A549 treated with DMSO at 1 μM for 4 hours (cell line): Measurements from ENCODE around the gene TIMP2. TPM values are rescaled to one million over a fixed set of nuclear protein-coding genes. Genes with fewer than 3 reads are reported as not detected.

Experiments used
- total RNA-seq: library from RNA; stranded (reverse); fragments of 200-300 nt; extraction: Qiagen RNA extraction; gene quantifications from 5 replicates; pipeline ENCODE4 v1.2.3, GENCODE V29; 2022; ENCODE audit warnings: low read depth

Gene TIMP2, protein sequence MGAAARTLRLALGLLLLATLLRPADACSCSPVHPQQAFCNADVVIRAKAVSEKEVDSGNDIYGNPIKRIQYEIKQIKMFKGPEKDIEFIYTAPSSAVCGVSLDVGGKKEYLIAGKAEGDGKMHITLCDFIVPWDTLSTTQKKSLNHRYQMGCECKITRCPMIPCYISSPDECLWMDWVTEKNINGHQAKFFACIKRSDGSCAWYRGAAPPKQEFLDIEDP
- total RNA-seq, result 182 to 238 TPM (median 207 TPM) in 5 replicates

DNA sequence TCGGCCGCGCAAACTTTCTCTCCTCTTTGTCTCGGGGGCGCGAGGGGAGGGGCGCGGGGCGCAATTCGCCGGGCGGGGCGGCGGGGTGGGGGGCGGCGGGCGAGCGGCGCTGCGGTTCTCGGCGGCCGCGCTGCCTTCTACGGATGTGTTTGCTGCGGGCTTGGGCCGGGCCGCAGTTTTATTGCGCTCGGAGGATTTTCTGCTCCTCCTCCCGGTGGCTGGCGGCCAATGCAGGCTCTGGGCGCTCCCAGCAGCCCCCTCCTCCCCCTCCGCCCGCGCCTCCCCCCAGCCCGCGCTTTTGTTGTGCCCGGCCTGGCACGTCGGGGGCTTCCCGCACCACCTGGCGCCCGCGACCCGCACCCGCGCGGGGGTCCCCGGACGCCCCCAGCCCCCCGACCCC is at the start of gene TIMP2:
TSS of gene TIMP2 (minus strand) at position 154 of the 400 bp plus-strand sequence. CDS start 299 bp downstream, outside the sequence.

DNA sequence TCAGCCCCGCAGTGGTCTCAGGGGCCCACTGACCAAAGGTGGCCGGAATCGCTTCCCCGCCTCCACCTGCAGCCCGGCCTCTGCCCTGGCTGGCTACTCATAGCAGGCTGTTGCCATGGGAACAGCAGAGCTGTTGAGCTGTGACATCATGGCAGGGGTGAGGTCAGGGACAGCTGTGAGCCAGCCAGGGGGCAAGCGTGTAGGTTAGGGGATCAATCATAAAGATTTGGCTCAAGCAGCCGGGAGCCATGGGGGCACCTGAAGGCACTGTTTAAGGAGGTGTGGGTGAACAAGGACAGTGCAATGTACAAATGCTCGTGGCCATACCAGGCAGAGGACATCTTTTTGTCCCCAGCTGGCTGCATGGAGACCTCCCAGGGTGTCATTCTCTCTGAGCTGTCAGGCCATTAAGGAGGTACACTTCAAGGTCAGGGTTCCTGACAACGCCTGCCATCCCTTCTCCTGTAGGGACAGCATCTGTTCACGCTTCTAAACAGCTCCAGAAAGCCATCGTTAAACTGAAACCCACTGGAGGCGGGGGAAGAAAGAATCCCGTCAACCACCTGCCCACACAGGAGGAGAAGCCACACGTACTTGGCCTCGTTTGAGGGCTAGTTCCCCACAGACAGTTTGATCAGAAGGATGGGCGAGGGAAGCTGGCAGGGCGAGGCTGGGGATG is 21.9 kb downstream of the TIMP2 start, which contains the start of gene CEP295NL:
TSS of gene CEP295NL (minus strand) at position 101 of the 679 bp plus-strand sequence. CDS start 1,373 bp downstream, outside the sequence.

DNA sequence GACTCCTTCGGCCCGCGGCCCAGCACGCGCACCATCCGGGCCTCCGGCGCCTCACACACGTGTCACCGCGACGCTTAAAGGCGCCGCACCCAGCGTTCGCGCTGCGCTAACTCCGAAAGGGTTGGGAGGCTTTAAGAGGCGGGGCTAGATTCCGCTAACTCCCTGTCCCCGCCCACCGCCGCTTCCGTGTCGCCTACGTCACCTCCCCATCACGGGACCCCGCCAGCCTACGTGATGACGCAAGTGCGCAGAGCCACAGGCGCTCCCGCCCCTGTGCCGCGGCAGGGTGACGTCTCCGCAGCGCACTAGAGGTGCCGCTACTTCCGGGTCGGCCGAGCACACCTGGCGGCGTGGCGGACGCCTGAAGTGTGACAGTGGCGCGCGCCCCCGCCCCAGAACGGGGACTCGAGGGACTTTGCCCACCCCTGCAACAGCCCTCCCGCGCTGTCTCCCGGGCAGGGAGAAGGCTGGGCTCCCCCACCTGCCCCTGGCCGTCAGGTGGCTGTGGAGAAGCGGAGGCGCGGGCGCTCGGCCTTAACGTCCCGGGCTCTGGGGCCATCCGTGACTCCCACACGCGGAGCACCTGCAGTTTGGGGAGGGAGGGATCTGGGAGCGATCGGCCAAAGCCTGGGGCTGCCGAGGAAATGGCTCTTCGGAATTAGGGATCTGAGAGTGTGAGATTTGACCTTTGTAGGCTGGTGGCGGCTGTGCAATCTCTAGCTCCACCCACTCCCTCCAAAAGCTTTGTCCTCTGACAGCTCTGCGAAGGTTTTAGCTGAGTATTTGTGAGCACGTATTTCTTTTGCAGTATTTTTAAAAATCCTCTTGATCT is 84.2 kb downstream of the TIMP2 start, which contains the start of gene USP36:
TSS of gene USP36 (minus strand) at position 35 of the 832 bp plus-strand sequence. CDS start 4,451 bp downstream, outside the sequence.

Other genes with a start within 250 kb of the TIMP2 start
- gene CYTH1, start 143.1 kb downstream of the TIMP2 start, total RNA-seq, result 42.2 to 50.7 TPM (median 43.2 TPM) in 5 replicates
- 59.8 to 72.7 TPM (median 65.3 TPM) in 5 replicates for gene USP36, start 84.6 kb downstream of the TIMP2 start, total RNA-seq
- 0.27 to 0.71 TPM (median 0.55 TPM) in 5 replicates for gene CEP295NL, start 22.2 kb downstream of the TIMP2 start, total RNA-seq
- gene LGALS3BP, start 54.5 kb upstream of the TIMP2 start, total RNA-seq, result 69.3 to 92.3 TPM (median 80.3 TPM) in 5 replicates
- 68.8 to 89.4 TPM (median 88.8 TPM) in 5 replicates for gene CANT1, start 84.4 kb upstream of the TIMP2 start, total RNA-seq
- gene C1QTNF1, start 98.8 kb upstream of the TIMP2 start, total RNA-seq, result 33.5 to 41.6 TPM (median 39.2 TPM) in 5 replicates
- gene ENGASE, start 149.4 kb upstream of the TIMP2 start, total RNA-seq, result 13.3 to 26.2 TPM (median 23.0 TPM) in 5 replicates